ENCODE measurements around the gene ZCWPW2. TPM values are rescaled to one million over a fixed set of nuclear protein-coding genes. Genes with fewer than 3 reads are reported as not detected.
A peak's percentile ranks its signal among the peaks of the same experiment; 100 is the strongest.

ZCWPW2 gene
- total and polyA plus RNA-seq, 7 donors: 0.25 to 6.4 (median 1.3) TPM; not detected in 1

- no peak for TF ChIP-seq POLR2A (IDR thresholded peaks at IDR 0.05)
- no peak for TF ChIP-seq EP300 (IDR thresholded peaks at IDR 0.05)
- no peak for TF ChIP-seq POLR2AphosphoS5 (IDR thresholded peaks at IDR 0.05)
- no peak for TF ChIP-seq CTCF (IDR thresholded peaks at IDR 0.05)
- no peaks in the 10 kb centered on the region for H3K9me3 ChIP-seq
- no peaks in the 10 kb centered on the region for H3K36me3 ChIP-seq
- 85 to 87% methylated on average over 3 of the region's 3 CpGs for WGBS, 2 donors
- no peak overlapping the region for H3K4me3 ChIP-seq
- no peak overlapping the region for H3K27ac ChIP-seq
- no peaks in the 10 kb centered on the region for H3K4me1 ChIP-seq
- no peaks in the 10 kb centered on the region for H3K27me3 ChIP-seq
- no peak for DNase-seq
- intact Hi-C loops (cut with DNase I): no loop called here
These were observed 40.3 kb upstream of the ZCWPW2 start for GRCh38 chr3:28308196-28308595.

GRCh38 chr3:28315711-28316110 is 32.8 kb upstream of the ZCWPW2 start:
- no peak overlapping the region for H3K27ac ChIP-seq
- no peaks in the 10 kb centered on the region for H3K4me1 ChIP-seq
- no peaks in the 10 kb centered on the region for H3K27me3 ChIP-seq
- intact Hi-C loops (cut with DNase I): no loop called here
- no peaks in the 10 kb centered on the region for H3K9me3 ChIP-seq
- no peak for TF ChIP-seq EP300 (IDR thresholded peaks at IDR 0.05)
- no peak for DNase-seq
- H3K4me3 ChIP-seq: no peak overlapping the region
- H3K36me3 ChIP-seq: peaks cover 0 to 23% (median 0%) of the 10 kb centered on the region in 4 donors
- 84 to 86% methylated on average over 1 of the region's 1 CpG for WGBS, 2 donors

- H3K27me3 ChIP-seq: no peaks in the 10 kb centered on the region
- H3K36me3 ChIP-seq: peaks cover 0 to 24% (median 0%) of the 10 kb centered on the region in 4 donors
- H3K27ac ChIP-seq: no peak overlapping the region
- no peaks in the 10 kb centered on the region for H3K9me3 ChIP-seq
- no peak for TF ChIP-seq POLR2AphosphoS5 (IDR thresholded peaks at IDR 0.05)
- no peak for DNase-seq
- WGBS, 2 donors: 71 to 90% methylated on average over 2 of the region's 2 CpGs
- intact Hi-C loops (cut with DNase I): no loop called here
- H3K4me3 ChIP-seq: no peak overlapping the region
- no peaks in the 10 kb centered on the region for H3K4me1 ChIP-seq
These were observed 32.3 kb upstream of the ZCWPW2 start for GRCh38 chr3:28316226-28316625.

DNA sequence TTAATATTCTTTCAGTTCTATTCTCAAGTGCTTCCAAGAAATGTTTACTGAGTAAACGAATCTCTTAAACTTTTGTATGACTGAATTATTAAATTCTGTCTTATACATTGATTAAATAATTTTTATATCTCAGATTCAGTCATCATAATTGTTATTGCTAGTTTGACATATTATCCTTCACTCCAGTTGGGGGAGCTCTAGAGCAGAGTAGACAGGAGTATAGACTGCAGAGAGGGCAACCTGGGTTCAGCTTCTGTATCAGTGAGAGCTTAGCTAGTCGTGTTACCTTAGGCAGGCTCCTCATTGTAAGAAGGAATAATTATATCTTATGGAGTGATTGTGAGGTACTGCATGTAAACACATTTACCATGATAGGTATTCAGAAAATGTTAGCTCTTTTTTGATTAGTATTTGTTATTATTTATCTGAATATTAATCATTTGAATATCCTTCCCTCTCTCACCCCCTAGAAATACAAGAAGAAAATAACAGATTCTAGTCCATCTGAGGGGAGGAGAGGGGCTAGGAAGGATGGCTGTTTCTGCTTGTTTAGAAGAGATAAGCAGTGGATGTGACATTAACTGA is 31.0 kb upstream of the ZCWPW2 start:
- 33 to 51% methylated on average over 2 of the region's 2 CpGs for WGBS, 2 donors
- no peak overlapping the region for H3K4me3 ChIP-seq
- intact Hi-C loops (cut with DNase I): no loop called here
- H3K9me3 ChIP-seq: no peaks in the 10 kb centered on the region
- H3K36me3 ChIP-seq: peaks cover 0 to 33% (median 0%) of the 10 kb centered on the region in 4 donors
- no peak for DNase-seq
- no peaks in the 10 kb centered on the region for H3K4me1 ChIP-seq
- TF ChIP-seq POLR2AphosphoS5 (IDR thresholded peaks at IDR 0.05) (no peak), CTCF (IDR thresholded peaks at IDR 0.05) (peak in 2 of 4 experiments; percentile 20 to 34)
- no peaks in the 10 kb centered on the region for H3K27me3 ChIP-seq
- H3K27ac ChIP-seq: no peak overlapping the region

DNA sequence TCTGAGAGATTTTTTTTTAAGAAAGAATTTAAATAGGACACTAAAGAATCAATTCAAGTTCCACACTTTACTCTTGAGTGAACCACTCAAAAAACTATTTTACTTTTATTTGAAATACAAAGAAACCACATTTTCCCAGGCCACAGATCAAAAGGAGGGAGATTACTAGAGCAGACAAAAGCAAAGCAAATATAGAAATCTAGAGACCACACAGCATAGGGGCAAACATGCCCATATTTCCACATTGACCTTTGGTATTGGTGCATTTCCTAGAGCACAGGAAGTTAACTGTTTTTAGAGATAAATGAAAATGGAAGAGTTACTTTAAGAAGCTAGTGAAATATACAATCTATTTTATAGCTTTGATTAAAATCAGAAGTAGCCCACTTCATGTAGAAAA is 27.5 kb upstream of the ZCWPW2 start:
- intact Hi-C loops (cut with DNase I): loop anchor here (10.0 kb wide), 2 partner anchors 1006 to 1186 kb away; no protein-coding TSS in a partner anchor
- no peaks in the 10 kb centered on the region for H3K27me3 ChIP-seq
- H3K9me3 ChIP-seq: no peaks in the 10 kb centered on the region
- no peak overlapping the region for H3K27ac ChIP-seq
- no peaks in the 10 kb centered on the region for H3K4me1 ChIP-seq
- peaks cover 0 to 63% (median 3%) of the 10 kb centered on the region in 4 donors for H3K36me3 ChIP-seq
- no peak for DNase-seq
- H3K4me3 ChIP-seq: no peak overlapping the region
- TF ChIP-seq EP300 (IDR thresholded peaks at IDR 0.05): no peak
- no peak for TF ChIP-seq POLR2A (IDR thresholded peaks at IDR 0.05)
- no peak for TF ChIP-seq CTCF (IDR thresholded peaks at IDR 0.05)
- TF ChIP-seq POLR2AphosphoS5 (IDR thresholded peaks at IDR 0.05): no peak

DNA sequence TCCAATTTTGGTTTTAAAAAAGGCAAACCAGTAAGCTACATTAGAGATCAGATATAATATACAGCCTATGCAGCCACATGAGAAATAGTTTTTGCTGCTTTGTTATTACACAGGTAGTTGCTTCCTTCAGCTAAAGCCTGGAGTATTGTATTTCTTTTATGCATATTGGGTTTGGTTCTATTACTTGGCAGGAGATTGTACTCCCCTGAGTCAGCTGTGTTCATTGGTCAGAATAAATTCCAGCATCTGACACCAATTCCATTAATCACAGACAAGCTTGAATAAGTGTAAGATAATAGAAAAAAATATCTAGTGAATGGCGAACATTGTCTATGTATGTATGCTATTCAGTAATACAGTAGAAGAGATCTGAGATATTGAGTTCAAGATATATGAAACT is 26.1 kb upstream of the ZCWPW2 start:
- no peak for DNase-seq
- WGBS, 2 donors: 98 to 100% methylated on average over 1 of the region's 1 CpG
- H3K27me3 ChIP-seq: no peaks in the 10 kb centered on the region
- H3K27ac ChIP-seq: no peak overlapping the region
- H3K4me1 ChIP-seq: no peaks in the 10 kb centered on the region
- peaks cover 0 to 78% (median 3%) of the 10 kb centered on the region in 4 donors for H3K36me3 ChIP-seq
- H3K9me3 ChIP-seq: no peaks in the 10 kb centered on the region
- intact Hi-C loops (cut with DNase I): loop anchor here (10.0 kb wide), 2 partner anchors 1008 to 1188 kb away; no protein-coding TSS in a partner anchor
- TF ChIP-seq POLR2A (IDR thresholded peaks at IDR 0.05) (no peak), EP300 (IDR thresholded peaks at IDR 0.05) (no peak), POLR2AphosphoS5 (IDR thresholded peaks at IDR 0.05) (no peak), CTCF (IDR thresholded peaks at IDR 0.05) (no peak)
- no peak overlapping the region for H3K4me3 ChIP-seq
